Prostate gland (tissue), 2 donors: ENCODE measurements around the gene ADPRHL1. TPM values are rescaled to one million over a fixed set of nuclear protein-coding genes. Genes with fewer than 3 reads are reported as not detected.

Experiments
- DNase-seq: peaks from one replicate; pipeline ENCODE4 v3.0.0-alpha.2; 2019; ENCODE audit warnings: low spot score
- H3K27ac ChIP-seq, 2 donors: fragments of 200-600 bp; sonication (generic); 2 replicates each; pipeline ENCODE4 v1.5.1; 2017 to 2019
- H3K27me3 ChIP-seq: fragments of 200-600 bp; sonication (generic); replicated peaks from 2 replicates; pipeline ENCODE4 v1.5.1; 2019; ENCODE audit not compliant: insufficient read depth
- H3K36me3 ChIP-seq, 2 donors: fragments of 200-600 bp; sonication (generic); 1 replicate in 1 of 2; 2 replicates in 1 of 2; pipeline versions ENCODE4 v1.5.1 to v1.8.1; 2017 to 2019
- H3K4me1 ChIP-seq: fragments of 200-600 bp; sonication (generic); replicated peaks from 2 replicates; pipeline ENCODE4 v1.5.1; 2019
- H3K4me3 ChIP-seq, 2 donors: fragments of 200-600 bp; sonication (generic); 2 replicates each; pipeline ENCODE4 v1.5.1; 2017 to 2019
- H3K9me3 ChIP-seq: fragments of 200-600 bp; sonication (generic); 2 replicates; pipeline ENCODE4 v1.5.1; 2017
- POLR2A ChIP-seq: fragments of 450-650 bp; IDR thresholded peaks from one replicate; pipeline ENCODE4 v1.6.1; 2016; ENCODE audit warnings: antibody characterized with exemption, mild to moderate bottlenecking
- POLR2AphosphoS5 ChIP-seq: sonication (generic); formaldehyde crosslinking; IDR thresholded peaks from one replicate; pipeline ENCODE4 v1.6.1; 2017; ENCODE audit warnings: antibody characterized with exemption
- WGBS: methylation state at CpG from one replicate; pipeline ENCODE4 v1.1.5; 2018; 5-methylcytosine and 5-hydroxymethylcytosine counted together
- intact Hi-C: fragments of 100-400 bp; cut with DNase I; formaldehyde crosslinking; loops from one replicate; pipeline ENCODE4 v1.14.2; 2022
- total RNA-seq, 2 donors: library from RNA; depleted of rRNA; stranded (reverse); fragments of >200 nt; gene quantifications; one replicate each; pipeline ENCODE4 v1.1.0, GENCODE V29; 2016
- TF ChIP-seq, protein P1 (sequence below), 4 experiments: fragments of 200-600 bp in 2 of 4; fragments of 450-650 bp in 2 of 4; sonication (generic) in 2 of 4; IDR thresholded peaks; 1 replicate in 3 of 4; 2 replicates in 1 of 4; pipeline ENCODE4 v1.5.1; 2016 to 2019; ENCODE audit warnings: antibody characterized with exemption in 4 of 4, mild to moderate bottlenecking in 2 of 4, moderate library complexity in 2 of 4

The ADPRHL1 gene
- total RNA-seq, 2 donors from 2014 or later: 3.7 to 3.9 TPM

DNA sequence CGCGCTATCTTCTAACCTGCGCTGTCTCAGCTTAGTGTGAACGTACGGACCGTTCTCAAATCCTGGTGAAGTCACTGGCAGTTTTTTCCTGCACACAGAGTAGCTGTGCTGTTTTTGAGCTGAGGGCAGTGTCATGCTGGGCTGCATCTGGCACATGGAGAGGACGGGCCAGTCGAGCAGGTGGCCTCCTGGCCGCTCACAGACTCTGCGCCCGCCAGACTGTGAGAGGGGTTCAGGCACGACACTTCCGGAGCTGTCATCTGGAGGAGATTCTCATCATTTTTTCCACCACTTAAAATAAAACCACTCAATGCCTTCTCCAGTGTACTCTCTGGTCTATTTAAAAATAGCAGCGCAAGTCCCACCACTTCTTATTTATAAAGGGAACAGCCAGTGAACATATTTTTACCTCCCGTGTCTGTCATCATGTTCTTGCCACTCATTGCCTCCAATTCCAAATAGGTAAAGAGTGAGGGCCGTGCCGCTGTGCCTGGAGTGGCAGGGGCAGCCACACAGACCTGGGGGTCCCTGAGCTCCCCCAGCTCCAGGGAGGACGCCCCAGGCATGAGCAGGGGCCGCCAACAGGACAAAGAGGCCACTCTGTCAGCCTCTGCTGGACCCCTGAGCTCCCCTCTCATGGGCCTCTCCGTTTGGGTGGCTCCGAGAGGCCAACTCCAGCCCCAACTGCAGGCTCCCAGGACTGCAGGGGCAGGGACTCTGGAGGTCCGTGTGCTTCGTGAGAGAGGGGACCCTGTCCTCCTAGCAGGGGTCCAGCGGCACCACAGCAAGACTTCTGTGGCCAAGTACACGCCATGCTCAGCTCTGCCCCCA is 52.5 kb downstream of the ADPRHL1 start:
- WGBS: 63% methylated on average over 25 of the region's 25 CpGs
- TF ChIP-seq POLR2A (no peak), POLR2AphosphoS5 (no peak)
- TF ChIP-seq, protein P1, sequence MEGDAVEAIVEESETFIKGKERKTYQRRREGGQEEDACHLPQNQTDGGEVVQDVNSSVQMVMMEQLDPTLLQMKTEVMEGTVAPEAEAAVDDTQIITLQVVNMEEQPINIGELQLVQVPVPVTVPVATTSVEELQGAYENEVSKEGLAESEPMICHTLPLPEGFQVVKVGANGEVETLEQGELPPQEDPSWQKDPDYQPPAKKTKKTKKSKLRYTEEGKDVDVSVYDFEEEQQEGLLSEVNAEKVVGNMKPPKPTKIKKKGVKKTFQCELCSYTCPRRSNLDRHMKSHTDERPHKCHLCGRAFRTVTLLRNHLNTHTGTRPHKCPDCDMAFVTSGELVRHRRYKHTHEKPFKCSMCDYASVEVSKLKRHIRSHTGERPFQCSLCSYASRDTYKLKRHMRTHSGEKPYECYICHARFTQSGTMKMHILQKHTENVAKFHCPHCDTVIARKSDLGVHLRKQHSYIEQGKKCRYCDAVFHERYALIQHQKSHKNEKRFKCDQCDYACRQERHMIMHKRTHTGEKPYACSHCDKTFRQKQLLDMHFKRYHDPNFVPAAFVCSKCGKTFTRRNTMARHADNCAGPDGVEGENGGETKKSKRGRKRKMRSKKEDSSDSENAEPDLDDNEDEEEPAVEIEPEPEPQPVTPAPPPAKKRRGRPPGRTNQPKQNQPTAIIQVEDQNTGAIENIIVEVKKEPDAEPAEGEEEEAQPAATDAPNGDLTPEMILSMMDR (IDR thresholded peaks at IDR 0.05): no peak
- H3K9me3 ChIP-seq: no peaks in the 10 kb centered on the region
- intact Hi-C loops: no loop called here
- DNase-seq: no peak
- H3K4me3 ChIP-seq: no peak overlapping the region
- no peaks in the 10 kb centered on the region for H3K27me3 ChIP-seq
- no peaks in the 10 kb centered on the region for H3K36me3 ChIP-seq
- H3K4me1 ChIP-seq: no peaks in the 10 kb centered on the region
- H3K27ac ChIP-seq: no peak overlapping the region

- no peak overlapping the region for H3K27ac ChIP-seq
- no peak overlapping the region for H3K4me3 ChIP-seq
- no peaks in the 10 kb centered on the region for H3K36me3 ChIP-seq
- no peaks in the 10 kb centered on the region for H3K4me1 ChIP-seq
- intact Hi-C loops: loop anchor here (10.0 kb wide), 2 partner anchors 125 to 455 kb away; no protein-coding TSS in a partner anchor
- TF ChIP-seq, protein P1 (IDR thresholded peaks at IDR 0.05): no peak
- TF ChIP-seq POLR2AphosphoS5 (no peak), POLR2A (no peak)
- H3K9me3 ChIP-seq: no peaks in the 10 kb centered on the region
- DNase-seq: no peak
- no peaks in the 10 kb centered on the region for H3K27me3 ChIP-seq
- 85% methylated on average over 19 of the region's 19 CpGs for WGBS
Measured at GRCh38 chr13:113399755-113400149, 53.5 kb downstream of the ADPRHL1 start.

- H3K27ac ChIP-seq: no peak overlapping the region
- TF ChIP-seq, protein P1 (IDR thresholded peaks at IDR 0.05): no peak
- no peak for TF ChIP-seq POLR2AphosphoS5
- no peaks in the 10 kb centered on the region for H3K27me3 ChIP-seq
- no peak for DNase-seq
- H3K9me3 ChIP-seq: no peaks in the 10 kb centered on the region
- no peaks in the 10 kb centered on the region for H3K4me1 ChIP-seq
- H3K4me3 ChIP-seq: no peak overlapping the region
- WGBS: 69% methylated on average over 19 of the region's 19 CpGs
- intact Hi-C loops: loop anchor here (10.0 kb wide), 2 partner anchors 124 to 454 kb away; no protein-coding TSS in a partner anchor
- no peaks in the 10 kb centered on the region for H3K36me3 ChIP-seq
Measured at GRCh38 chr13:113398963-113399754, 54.1 kb downstream of the ADPRHL1 start.

- TF ChIP-seq, protein P1 (IDR thresholded peaks at IDR 0.05): no peak
- TF ChIP-seq POLR2A (no peak), POLR2AphosphoS5 (no peak)
- 57% methylated on average over 20 of the region's 20 CpGs for WGBS
- Histone ChIP-seq H3K4me3 (no peak overlapping the region), H3K27me3 (no peaks in the 10 kb centered on the region), H3K27ac (no peak overlapping the region), H3K4me1 (no peaks in the 10 kb centered on the region), H3K36me3 (no peaks in the 10 kb centered on the region), H3K9me3 (no peaks in the 10 kb centered on the region)
- intact Hi-C loops: loop anchor here (10.0 kb wide), 2 partner anchors 123 to 453 kb away; no protein-coding TSS in a partner anchor
- DNase-seq: no peak
Measured at GRCh38 chr13:113397608-113398425, 55.5 kb downstream of the ADPRHL1 start.
